DMS 273 (cell line): ENCODE data around the gene PITX1.

Source experiments
- DNase-seq: peaks from one replicate; lab custom pipeline; 2025; ENCODE audit not compliant: unreplicated experiment; lab: John Stamatoyannopoulos, UW

PITX1 gene

DNA sequence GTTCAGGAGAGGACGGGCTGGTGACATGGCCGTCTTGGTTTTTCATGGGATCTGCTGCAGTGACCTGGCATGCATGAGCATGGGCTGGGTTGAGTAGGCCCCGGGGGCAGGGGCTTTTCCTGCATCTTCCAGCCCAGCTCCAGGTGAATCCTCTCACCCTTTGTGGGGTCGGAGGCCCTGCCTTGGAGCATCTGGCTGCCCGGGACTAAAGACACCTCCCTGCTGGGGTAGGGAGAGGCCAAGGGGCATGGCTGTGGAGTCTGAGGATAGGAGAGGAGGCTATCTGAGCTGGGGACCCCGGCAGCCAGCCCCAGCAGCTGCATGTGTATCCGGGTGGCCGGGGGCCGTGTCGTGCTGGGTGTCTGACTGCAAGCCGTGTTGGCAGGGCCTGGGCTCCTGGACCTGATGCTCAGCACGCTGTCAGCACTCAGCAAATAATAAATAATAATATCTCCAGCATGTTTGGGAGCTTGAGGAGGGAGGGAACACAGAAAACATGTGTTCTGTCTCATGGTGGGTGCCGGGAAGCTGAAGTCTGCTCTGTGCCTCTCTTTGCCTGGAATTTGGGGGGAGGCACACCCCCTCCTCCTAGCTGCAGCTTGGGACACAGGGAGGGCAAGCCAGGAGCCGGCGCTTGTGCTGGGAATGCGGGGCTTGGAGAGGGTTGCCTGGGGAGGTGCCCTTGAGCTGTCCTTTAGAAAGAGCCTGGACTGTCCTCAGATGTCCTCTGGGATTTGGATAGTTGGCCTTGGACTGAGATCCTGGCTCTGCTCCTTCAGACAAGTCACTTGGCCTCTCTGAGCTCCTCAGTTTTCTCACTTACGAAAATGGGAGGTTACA, 28.4 kb upstream of the PITX1 start:
- no peak for DNase-seq

DNA sequence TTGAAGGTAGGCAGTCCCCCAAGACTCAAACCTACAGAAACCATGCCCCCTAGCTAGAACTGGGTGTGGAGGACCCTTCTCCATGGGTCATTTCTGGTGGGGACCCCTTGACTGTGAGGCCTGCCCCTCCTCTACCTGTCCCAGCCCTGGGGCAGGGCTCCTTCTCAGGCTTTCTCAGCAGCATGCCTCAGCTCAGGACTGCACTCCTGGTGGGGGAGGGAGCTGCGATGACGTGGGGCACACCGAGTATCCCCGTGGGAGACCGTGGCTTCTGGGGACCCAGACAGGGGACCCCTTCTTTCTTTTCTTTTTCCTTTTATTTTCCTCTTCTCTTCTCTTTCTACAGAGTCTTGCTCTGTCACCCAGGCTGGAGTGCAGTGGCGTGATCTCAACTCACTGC, 27.0 kb upstream of the PITX1 start:
- no peak for DNase-seq

DNA sequence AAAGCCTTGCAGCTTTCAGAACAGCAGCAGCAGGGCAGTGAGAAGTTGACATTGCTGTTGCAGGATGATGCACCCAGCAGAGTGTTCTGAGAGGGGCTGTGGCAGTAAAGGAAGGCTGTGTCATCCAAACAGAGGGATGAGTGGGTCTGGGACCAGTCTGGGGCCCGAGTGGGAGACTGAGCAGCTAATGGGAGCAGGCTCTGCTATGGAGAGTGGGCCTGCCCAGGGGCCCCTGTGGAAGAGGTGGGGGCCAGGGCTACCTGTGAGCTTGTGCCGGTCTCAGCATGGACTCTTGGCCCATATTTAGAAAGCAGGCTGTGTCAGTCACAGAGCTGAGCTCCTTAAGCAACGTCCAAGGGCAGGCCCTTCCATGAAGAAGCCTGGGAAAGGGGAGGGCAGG, 26.0 kb upstream of the PITX1 start:
- DNase-seq, result no peak

DNA sequence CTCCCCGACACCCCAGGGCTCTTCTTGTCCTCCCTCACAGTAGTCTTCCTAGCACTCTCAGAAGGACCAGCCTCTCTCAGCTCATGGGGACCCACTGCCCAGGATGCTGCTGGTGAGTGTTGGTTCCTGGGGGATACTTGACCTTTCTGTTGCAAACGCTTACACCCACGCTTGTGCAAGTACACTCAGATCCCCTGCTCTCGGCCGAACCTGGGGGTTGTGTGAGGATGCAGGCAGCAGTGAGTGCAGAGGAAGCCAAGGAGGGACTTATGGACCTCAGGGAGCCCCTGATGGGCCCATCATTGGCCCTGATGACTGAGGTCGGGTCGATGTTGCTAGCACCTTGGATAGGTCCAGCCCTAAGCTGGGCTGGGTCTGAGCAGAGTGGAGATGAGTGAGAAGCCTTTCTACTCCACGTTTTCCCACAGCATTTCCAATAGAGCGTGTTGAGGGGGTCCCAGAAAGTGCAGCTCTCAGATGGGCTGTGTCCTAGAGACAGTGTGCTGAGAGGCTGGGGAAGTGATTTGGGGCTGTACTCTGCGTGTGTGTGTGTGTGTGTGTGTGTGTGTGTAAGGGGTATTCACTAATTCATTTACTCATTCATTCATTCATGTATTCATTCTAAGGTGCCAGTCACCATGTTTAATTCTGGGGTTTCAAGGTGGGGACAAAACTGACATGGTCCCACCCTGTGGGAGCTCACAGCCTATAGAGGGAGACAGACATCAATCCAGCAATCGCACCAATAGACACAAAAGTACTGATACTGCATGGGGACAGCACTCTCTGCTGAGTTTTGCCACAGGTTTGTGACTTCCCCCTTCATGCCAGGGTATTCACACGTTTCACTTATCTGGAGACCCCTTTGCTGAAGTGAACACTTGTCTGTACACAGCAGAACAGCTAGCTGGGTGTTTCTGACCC, 25.2 kb upstream of the PITX1 start:
- DNase-seq, result no peak

DNA sequence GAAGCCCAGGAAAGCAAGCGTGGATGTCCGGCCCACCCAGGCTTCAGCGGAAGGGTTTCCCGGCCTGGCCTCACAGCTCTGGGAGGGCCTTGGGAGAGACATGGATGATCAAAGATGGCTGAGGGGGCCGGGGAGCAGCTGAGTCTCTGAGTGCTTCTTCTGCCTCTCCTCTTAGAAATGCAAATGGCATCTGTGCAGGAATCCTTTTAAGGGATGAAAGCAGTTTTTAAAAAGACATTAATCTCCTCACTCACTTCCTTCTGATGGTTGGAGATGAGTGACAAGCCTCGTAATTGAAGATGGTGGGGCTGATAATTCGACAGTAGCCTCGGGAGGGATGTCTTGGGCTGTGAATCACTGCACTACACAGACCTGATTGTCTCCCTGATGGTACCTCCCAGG, 24.3 kb upstream of the PITX1 start:
- DNase-seq, result no peak

DNA sequence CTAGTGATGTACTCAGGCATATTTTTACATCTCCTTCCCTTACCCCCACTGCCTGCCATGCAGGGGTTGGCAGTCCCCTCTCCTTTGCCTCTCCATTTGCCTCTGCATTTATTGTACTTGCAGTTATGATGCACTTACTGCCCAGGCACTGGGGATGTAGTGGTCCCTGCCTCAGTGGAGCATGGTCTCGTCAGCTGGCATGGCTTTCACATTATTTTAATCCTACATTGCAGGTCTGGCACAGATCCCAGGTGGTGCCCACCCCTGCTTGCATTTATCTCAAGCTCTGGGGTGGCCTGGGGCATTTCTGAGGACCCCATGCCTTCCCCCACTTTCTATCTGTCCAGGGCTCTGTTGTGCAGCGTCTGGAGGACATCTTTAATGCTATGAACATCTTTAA, 23.2 kb upstream of the PITX1 start:
- DNase-seq, result no peak

DNA sequence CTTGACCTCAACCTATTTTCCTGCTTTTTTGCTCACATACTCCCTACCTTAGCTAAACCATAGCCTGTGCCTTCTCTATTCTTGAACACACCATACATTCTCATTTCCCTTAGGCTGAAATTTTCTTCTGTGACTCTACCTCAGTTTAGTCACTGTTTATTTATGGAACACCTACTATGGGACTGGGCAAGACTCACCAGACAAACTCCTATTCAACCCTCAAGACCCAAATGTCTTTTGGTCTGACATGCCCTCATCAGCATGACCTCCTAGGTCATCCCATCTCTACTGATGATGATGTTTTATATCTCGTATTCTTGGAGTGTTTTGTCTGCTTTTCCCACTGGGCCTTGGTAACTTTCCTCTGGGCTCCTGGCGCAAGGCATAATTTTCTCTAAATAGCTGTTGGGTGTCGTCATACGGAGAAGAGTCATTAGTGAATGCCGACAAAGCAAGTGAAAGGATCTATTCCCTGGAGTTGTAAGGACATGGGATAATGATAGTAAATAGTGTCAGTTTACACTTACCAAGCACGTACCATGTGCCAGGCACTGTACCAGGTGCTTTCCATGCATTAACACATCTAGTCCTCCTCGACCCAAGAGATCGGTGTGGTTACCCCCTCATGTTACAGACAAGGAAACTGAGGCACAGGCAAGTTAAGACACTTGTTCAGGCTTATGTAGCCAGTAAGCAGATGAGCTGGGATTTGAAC, 22.4 kb upstream of the PITX1 start:
- DNase-seq, result no peak

DNA sequence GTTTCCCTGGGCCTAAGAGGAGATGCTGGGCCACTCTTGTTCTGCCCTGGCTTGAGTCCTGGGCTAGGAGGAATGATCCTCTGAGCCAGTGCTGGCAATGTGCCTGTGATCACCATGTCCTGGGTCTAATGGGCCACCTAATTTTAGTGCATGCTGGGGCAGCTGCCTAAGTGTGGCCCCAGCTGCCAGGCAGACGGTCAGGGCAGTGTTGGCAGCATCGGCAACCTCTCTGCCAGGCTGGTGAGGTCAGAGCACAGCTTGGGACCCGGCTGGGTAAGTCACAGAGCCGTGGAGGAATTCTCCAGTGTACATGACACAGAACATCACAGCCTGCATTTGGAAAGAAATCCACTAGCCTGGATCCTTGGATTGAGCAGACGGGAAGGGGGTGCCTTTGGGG, 21.4 kb upstream of the PITX1 start:
- peak; percentile 81 for DNase-seq

DNA sequence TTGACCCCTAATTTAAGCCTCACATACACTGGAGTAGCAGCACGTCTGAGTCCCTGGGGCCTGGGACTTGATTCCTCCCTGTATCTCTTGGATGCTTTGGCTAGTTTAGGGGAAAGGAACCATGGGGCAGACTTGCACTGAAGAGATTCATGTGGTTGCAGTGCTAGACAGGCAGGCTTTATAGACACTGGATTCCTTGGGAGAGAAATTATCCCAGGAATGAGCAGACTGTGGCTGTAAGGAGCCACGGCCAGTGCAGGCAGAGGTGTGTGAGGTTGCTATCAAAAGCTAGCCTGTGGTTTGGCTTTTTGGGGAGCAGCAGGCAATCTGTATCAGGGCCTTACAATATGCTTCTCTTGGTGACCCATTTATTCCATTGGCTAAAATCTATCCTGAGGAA, 20.5 kb upstream of the PITX1 start:
- DNase-seq, result no peak

DNA sequence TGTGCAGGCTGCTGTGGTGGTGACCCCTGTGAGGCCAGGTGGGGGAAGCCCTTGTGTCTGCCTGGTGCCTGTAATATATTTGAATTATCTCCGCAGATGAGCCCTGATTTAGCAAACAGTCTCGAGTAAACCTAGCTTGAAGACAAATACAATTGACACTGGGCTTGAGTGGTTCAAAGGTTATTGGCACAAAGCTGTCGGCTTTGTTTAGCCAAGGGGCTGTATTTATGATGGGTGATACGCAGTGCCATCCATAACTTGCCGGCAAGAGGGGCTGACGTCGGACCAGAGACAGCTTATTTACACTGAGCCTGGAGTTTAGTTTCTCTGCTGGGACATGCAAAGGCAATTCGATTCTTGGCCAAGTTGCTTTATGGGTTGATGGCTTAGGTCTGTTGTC, 20.0 kb upstream of the PITX1 start:
- DNase-seq, result no peak

DNA sequence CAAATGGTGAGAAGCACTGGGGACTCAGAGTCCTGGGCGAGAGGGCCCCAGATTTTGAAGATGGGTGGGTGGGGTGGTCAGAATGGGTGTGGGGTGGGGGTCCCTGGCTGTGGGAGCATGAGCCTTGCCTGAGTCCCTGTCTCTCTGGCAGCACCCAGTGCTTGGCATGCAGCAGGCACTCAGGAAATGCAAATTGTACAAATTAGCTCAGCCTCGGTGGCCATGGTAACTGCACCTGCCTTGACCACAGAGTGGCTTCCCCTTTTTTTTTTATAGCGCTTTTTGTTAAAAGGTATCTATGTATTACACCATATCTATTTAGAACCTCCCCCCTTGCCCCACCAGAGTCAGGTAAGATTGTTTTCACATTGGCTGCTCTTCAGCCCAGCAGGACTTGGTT, 19.2 kb upstream of the PITX1 start:
- peak; percentile 16 for DNase-seq

DNA sequence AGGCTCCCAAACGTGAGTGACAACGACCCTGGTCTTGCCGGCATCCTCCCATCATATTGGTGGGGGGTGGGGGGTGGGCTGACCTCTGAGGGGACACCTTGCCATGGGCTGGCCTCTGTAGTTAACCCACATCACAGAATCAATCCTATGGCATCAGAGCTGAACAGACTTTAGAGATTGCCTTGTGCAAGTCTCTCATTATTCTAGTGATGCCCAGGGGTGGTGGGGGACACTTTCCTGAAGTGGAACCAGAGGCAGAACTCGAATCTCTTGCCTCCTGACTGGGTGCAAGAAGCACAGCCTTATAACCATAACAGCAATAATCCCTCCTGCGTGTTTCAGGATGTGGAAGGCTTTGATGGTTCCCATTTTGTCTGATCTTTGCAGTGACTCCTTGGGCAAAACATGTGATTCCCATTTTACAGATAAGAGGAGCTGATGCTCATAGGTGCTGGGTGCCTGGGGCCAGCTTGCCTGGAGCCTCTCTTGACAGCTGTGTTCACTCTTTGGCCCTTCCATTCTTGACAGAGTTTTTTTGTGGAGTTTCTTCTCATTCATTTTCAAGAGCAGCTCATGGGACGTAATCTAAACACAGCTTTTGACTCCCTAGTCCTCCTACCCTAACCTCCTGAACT, 18.6 kb upstream of the PITX1 start:
- no peak for DNase-seq

DNA sequence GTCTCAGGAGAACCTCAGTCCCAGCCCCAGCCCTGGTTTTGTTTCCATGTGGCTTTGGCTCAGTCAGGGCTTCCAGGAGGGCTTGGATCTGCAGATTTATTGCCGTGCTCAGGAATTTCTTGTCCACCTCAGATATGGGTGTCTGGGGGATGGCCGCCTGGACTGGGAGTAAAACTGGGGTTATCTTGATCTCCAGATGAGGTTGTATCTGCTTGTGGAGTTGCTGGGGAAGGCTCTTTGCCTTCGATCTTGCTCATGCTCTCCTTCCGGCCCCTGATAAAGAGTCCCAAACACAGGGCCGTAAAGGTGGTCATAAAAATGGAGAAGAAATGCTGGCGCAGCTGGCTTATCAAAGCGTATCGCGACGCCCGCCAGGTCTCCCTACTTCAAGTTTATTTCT, 17.8 kb upstream of the PITX1 start:
- no peak for DNase-seq

DNA sequence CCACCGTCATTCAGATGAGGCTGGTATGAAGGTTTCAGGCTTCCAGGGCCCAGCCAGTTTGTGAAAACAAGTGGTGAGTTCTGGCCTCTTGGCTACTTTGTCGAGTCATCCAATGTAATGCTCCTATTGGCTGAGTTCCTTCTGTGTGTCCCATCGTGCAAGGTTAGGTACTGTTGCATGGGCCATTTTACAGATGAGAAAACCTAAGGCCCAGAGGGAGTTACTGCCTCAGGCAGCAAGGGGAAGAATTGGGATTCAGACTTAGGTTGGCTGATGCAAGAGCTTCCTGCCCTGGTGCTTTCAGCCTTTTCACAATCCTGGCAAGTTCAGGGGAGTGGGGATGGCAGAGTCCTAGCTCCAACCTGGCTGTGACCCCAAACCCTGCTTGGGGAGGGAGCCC, 17.4 kb upstream of the PITX1 start:
- DNase-seq, result no peak

DNA sequence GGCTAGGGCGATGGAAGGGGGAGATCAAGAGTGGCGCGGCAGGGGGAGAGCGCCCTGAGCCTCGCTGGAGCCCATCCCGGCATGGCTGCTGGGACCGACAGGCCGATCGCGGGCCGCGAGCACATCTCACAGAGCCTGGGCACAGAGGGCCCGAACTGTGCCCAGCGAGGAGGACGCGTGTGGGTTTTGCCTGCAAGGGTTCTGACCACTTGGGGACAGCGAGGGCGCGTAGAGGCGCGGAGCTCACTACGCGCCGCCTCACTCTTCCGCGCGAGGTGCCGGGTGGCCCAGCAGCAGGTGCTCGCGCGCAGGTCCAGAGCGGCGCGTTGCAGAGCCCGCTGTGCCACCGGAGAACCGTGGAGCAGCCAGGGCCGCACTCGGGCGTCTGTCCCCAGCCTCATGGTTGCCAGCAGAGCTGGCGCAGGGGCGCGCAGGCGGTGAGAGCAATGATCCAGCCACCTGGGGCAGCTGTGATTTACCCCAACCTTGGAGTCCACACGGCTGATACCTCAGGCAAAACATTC, 16.3 kb upstream of the PITX1 start:
- DNase-seq, result no peak

DNA sequence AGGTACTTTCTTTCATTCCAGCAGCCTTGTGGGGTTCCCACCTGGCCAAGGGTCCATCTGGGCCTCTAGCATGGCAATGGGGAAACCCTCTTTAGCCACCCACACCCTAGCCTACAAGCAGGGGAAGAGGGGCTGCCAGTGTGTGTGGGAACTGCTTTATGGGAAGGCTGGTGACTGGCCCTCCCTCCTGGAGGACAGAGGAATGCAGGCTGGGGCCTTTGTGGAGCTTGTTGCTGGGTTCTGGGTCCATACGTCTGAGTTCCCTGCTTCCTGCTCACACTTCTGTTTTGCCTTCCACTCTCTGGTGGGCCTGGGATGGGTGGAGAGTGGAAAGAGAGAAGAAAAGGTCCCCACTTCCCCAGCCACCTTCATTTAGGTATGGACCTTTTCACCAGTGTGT, 14.9 kb upstream of the PITX1 start:
- DNase-seq, result no peak

DNA sequence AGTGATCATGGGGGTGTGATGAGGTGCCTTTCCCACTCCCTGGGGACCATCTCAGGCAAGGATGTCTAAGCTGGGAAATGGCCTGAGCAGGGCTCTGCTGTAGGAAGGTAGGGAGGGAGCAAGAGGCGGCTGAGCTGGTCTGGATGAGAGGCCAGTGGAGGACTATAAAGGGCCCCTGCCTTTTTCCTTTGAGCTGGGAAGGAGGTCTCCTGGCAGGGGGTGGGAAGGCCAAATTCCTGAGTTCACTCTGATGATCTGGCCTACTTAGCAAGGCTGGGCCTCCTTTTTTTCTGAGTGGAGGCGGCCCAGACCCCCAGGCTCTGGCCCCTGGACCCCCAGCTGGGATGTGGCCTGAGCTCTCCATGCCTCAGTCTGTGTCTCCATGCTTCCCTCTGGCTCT, 14.3 kb upstream of the PITX1 start:
- DNase-seq, result no peak

DNA sequence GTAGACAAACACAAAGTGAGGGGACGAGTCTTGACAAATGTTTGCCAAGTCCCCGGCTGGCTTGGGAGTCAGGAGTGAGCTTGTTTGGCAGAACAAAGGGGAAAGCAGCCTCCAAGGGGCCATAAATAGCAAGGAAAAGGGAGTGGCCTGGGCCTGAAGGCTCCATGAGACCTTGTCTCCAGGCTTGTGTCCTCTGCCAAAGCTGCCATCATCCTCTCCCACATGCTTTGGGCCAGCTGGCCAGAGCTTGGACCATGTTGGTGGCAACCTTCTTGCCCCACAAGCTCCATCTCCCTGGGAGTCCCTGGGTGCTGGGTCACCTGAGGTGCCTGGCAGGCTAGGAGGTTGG, 13.3 kb upstream of the PITX1 start:
- no peak for DNase-seq

DNA sequence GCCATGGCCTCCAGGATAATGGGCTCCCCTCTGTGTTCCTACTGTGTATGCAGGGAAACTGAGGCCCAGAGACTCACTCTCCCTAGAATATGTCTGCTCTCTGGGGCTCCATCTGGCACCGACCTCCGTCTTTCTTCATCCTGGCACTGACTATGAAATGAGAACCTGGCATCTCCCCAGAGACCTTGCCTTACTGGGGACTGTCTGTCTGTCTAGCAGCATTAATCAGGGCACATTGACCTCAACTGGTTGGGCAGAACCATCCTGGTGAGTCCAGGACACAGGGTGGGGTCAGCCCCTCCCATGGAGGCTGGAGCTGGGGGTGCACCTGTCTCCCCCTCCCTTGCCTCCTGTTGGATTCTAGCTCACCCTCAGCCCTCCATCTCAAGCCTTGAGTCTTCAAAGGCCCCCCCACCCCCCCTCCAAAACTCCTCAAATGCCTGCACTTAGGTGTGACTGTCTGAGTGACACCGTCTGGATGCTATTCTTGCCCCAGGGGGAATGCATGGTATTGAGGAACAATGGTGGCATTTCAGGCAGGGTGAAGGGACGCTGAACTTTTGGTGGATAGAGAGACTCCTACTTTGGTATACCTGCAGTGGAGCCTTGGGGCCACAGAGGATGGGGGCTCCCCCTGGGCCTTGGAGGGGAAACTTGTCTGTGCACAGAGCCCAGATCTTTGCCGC, 12.8 kb upstream of the PITX1 start:
- no peak for DNase-seq

DNA sequence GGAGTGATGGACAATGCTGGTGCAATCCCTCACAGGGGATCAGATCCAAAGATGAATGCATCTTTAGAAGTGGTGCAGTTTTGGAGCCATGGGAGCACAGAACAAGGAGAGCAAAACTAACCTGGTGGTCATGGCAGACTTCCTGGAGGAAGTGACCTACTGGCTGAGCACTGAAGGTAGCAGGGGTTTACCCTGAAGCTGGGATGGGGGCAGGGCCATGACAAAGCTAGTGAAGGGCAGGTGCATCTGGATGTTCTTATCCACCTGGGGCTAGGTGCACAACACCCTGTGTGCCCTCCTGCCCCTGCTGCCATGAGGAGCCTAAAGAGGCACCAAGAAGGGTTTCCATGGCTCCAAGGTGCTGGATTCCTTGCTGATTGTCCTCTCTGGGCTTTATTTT, 11.5 kb upstream of the PITX1 start:
- DNase-seq, result no peak
